HG03565 (cell line): Measurements from ENCODE around the gene CSRP3.

ENCODE experiments used
- ATAC-seq: cut with Tn5 transposase; IDR thresholded peaks from one replicate; pipeline ENCODE4 v1.9.1; 2021; ENCODE audit warnings: mild to moderate bottlenecking, moderate library complexity; ENCODE audit not compliant: unreplicated experiment

The CSRP3 gene

GRCh38 chr11:19226378-19227195 lies 24.8 kb upstream of the CSRP3 start:
- ATAC-seq = no peak

GRCh38 chr11:19225581-19225980 lies 23.8 kb upstream of the CSRP3 start:
- no peak for ATAC-seq

- no peak for ATAC-seq
Observed at GRCh38 chr11:19225123-19225522, 23.3 kb upstream of the CSRP3 start.

- no peak for ATAC-seq
Observed at GRCh38 chr11:19220903-19221724, 19.3 kb upstream of the CSRP3 start.

GRCh38 chr11:19218786-19219460 lies 17.1 kb upstream of the CSRP3 start:
- no peak for ATAC-seq

GRCh38 chr11:19218216-19218615 lies 16.4 kb upstream of the CSRP3 start:
- ATAC-seq = no peak

GRCh38 chr11:19216709-19217374 lies 15.1 kb upstream of the CSRP3 start:
- ATAC-seq = no peak

- ATAC-seq = no peak
Observed at GRCh38 chr11:19216021-19216420, 14.2 kb upstream of the CSRP3 start.

GRCh38 chr11:19209617-19210370 lies 8.0 kb upstream of the CSRP3 start:
- no peak for ATAC-seq

GRCh38 chr11:19208959-19209546 lies 7.3 kb upstream of the CSRP3 start:
- no peak for ATAC-seq

- ATAC-seq = no peak
Observed at GRCh38 chr11:19208181-19208580, 6.4 kb upstream of the CSRP3 start.

- no peak for ATAC-seq
Observed at GRCh38 chr11:19204836-19205235, 3.1 kb upstream of the CSRP3 start.

- no peak for ATAC-seq
Observed at GRCh38 chr11:19200410-19201201, 1.2 kb downstream of the CSRP3 start.

- no peak for ATAC-seq
Observed at GRCh38 chr11:19199771-19200170, 2.0 kb downstream of the CSRP3 start.

GRCh38 chr11:19199048-19199447 lies 2.7 kb downstream of the CSRP3 start:
- ATAC-seq = no peak

GRCh38 chr11:19196432-19196831 lies 5.4 kb downstream of the CSRP3 start:
- ATAC-seq = no peak

GRCh38 chr11:19194620-19195308 lies 7.0 kb downstream of the CSRP3 start:
- no peak for ATAC-seq

GRCh38 chr11:19193916-19194315 lies 7.9 kb downstream of the CSRP3 start:
- no peak for ATAC-seq
